BLaER1 treated with 17β-estradiol and CSF1 and Interleukin-3, amounts not matched to agents 10 nM and 100 nM (cell line): ENCODE measurements around the gene MIX23.
A peak's percentile ranks its signal among the peaks of the same experiment; 100 is the strongest.

Experiments
- H3K27ac ChIP-seq, 11 experiments: shearing (Covaris generic); formaldehyde crosslinking; 2 replicates each; pipeline ENCODE4 v1.8.1; 2022
- H3K27me3 ChIP-seq, 11 experiments: shearing (Covaris generic); formaldehyde crosslinking; 2 replicates each; pipeline ENCODE4 v1.8.1; 2022
- H3K36me3 ChIP-seq, 11 experiments: shearing (Covaris generic); formaldehyde crosslinking; 2 replicates each; pipeline ENCODE4 v1.8.1; 2022
- H3K4me1 ChIP-seq, 10 experiments: shearing (Covaris generic); formaldehyde crosslinking; 2 replicates each; pipeline ENCODE4 v1.8.1; 2022
- H3K4me2 ChIP-seq, 11 experiments: shearing (Covaris generic); formaldehyde crosslinking; 2 replicates each; pipeline ENCODE4 v1.8.1; 2022
- H3K4me3 ChIP-seq, 10 experiments: shearing (Covaris generic); formaldehyde crosslinking; 2 replicates each; pipeline ENCODE4 v1.8.1; 2022
- H3K9ac ChIP-seq, 11 experiments: shearing (Covaris generic); formaldehyde crosslinking; 2 replicates each; pipeline ENCODE4 v1.8.1; 2022
- H3K9me3 ChIP-seq, 11 experiments: shearing (Covaris generic); formaldehyde crosslinking; replicated peaks in 1 of 11; 2 replicates each; pipeline ENCODE4 v1.8.1; 2022
- H4K20me1 ChIP-seq, 11 experiments: shearing (Covaris generic); formaldehyde crosslinking; 2 replicates each; pipeline ENCODE4 v1.8.1; 2022
- Cebpa-rat ChIP-seq, 11 experiments: shearing (Covaris generic); IDR thresholded peaks; 2 replicates each; pipeline ENCODE4 v1.8.1; 2022

Gene MIX23

DNA sequence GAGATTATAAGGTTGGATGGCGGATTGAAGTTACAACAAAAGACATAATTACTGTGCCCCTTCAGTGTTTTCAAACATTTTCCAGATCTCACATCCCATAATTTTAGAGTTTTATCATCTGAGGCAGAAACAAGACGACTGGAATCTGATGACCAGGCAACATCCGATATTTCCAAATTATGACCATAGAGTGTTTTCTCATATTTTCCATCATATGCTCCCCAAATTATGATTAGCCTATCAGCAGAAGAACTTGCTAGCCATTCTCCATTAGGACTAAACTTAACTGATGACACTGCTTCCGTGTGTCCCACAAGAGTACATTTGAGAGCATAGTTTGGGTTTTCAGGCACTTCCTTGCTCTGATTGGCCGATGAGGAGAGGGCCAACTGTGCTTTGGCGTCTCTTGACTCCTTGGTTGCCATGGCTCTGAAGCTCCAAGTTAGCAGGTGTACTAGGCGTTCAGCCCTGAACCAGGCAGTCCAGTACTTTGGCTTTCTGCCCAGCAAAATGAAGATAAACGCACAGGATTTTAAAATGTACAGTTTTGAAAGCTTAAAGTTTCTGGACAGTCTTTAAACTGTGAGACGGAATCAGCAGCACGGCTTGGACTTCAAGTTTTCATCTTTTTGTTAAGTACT, 32.2 kb upstream of the MIX23 start:
- no peak for TF ChIP-seq Cebpa-rat (IDR thresholded peaks at IDR 0.05)
- Histone ChIP-seq H3K9ac (peak overlapping the region; percentile 80 to 89 (median 84)), H3K4me1 (peaks cover 19 to 54% (median 34%) of the 10 kb centered on the region in 10 experiments), H3K27me3 (no peaks in the 10 kb centered on the region), H3K36me3 (peaks cover 12 to 35% (median 27%) of the 10 kb centered on the region in 11 experiments; a peak in 18 of 22 replicates), H3K4me3 (peak overlapping the region; percentile 76 to 90 (median 84)), H3K9me3 (no peaks in the 10 kb centered on the region), H3K27ac (peak overlapping the region; percentile 79 to 90 (median 83)), H4K20me1 (peaks cover 0 to 2% (median 0%) of the 10 kb centered on the region in 11 experiments; a peak in 1 of 22 replicates), H3K4me2 (peak overlapping the region; percentile 81 to 98 (median 89))

DNA sequence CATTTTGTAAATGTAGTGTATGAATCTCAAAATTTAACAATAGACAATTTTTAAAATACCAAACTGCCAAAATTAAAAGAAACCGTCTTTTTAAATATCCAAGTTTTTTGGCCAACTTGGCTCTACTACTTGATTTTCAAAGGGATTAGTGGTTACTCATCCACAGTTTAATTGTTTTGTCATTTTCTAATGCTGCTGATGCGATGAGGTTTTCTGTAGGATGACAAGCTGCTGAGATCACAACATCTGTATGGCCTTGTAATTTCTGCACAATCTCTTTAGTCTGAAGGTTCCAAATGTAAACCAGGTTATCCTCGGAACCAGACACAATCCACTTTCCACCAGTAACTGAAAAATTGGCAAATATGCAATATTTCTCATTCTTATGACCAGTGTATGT, 31.4 kb upstream of the MIX23 start:
- H3K9ac ChIP-seq, result peak overlapping the region in 1 of 11 experiments; percentile 8; a peak in 2 of 22 replicates
- no peaks in the 10 kb centered on the region for H4K20me1 ChIP-seq
- H3K27ac ChIP-seq, result no peak overlapping the region
- H3K4me2 ChIP-seq, result peak overlapping the region; percentile 81 to 98 (median 89); a peak in 21 of 22 replicates
- H3K27me3 ChIP-seq, result no peaks in the 10 kb centered on the region
- peaks cover 22 to 63% (median 36%) of the 10 kb centered on the region in 10 experiments for H3K4me1 ChIP-seq
- peaks cover 16 to 43% (median 34%) of the 10 kb centered on the region in 11 experiments; a peak in 19 of 22 replicates for H3K36me3 ChIP-seq
- no peaks in the 10 kb centered on the region for H3K9me3 ChIP-seq
- H3K4me3 ChIP-seq, result peak overlapping the region in 1 of 10 experiments; percentile 80; a peak in 4 of 20 replicates
- no peak for TF ChIP-seq Cebpa-rat (IDR thresholded peaks at IDR 0.05)

DNA sequence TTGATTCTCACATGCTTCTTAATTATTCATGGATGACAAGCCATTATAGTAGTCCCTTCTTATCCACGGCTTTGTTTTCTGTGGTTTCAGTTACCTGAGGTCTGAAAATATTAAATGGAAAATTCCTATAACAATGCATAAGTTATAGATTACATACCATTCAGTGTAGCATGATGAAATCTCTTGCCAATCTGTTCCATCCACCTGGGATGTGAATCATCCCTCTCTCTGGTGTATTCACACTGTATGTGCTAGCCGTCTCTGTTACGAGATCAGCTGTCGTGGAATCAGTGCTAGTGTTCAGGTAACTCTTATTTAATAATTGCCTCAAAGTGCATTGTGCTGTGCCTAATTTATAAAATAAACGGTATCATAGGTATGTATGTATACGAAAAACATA, 27.6 kb upstream of the MIX23 start:
- Histone ChIP-seq H3K27me3 (no peaks in the 10 kb centered on the region), H3K4me2 (peak overlapping the region in 2 of 11 experiments; percentile 80 to 84; a peak in 3 of 22 replicates), H3K9me3 (no peaks in the 10 kb centered on the region), H4K20me1 (no peaks in the 10 kb centered on the region), H3K4me1 (peaks cover 19 to 74% (median 31%) of the 10 kb centered on the region in 10 experiments), H3K9ac (no peak overlapping the region), H3K27ac (no peak overlapping the region), H3K4me3 (no peak overlapping the region), H3K36me3 (peaks cover 37 to 81% (median 66%) of the 10 kb centered on the region in 11 experiments; a peak in 21 of 22 replicates)
- no peak for TF ChIP-seq Cebpa-rat (IDR thresholded peaks at IDR 0.05)

DNA sequence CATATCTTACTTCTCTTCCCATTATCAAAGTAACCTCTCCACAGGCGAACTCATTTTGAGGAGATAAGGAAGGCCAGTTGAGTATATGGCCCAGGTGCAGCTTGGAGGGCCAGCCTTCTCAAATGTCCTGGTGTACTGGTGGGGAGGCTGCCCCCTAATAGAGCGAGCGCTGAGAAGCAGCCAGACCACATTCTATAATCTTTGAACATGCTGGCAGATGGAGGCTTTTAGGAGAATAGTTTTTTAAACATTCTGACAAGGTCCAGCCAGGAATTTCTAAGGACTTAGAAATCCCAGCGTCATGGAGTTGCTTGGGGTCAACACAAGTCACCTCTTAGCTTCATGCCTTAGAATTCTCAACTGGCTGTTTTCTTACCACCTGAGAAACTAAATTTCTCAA, 27.1 kb upstream of the MIX23 start:
- Histone ChIP-seq H4K20me1 (no peaks in the 10 kb centered on the region), H3K36me3 (peaks cover 42 to 86% (median 72%) of the 10 kb centered on the region in 11 experiments; a peak in 21 of 22 replicates), H3K9ac (no peak overlapping the region), H3K4me2 (peak overlapping the region in 4 of 11 experiments; percentile 35 to 84 (median 70); a peak in 7 of 22 replicates), H3K4me1 (peaks cover 16 to 77% (median 27%) of the 10 kb centered on the region in 10 experiments), H3K27ac (peak overlapping the region in 2 of 11 experiments; percentile 35 to 52; a peak in 3 of 22 replicates), H3K9me3 (no peaks in the 10 kb centered on the region), H3K27me3 (no peaks in the 10 kb centered on the region), H3K4me3 (no peak overlapping the region)
- no peak for TF ChIP-seq Cebpa-rat (IDR thresholded peaks at IDR 0.05)

DNA sequence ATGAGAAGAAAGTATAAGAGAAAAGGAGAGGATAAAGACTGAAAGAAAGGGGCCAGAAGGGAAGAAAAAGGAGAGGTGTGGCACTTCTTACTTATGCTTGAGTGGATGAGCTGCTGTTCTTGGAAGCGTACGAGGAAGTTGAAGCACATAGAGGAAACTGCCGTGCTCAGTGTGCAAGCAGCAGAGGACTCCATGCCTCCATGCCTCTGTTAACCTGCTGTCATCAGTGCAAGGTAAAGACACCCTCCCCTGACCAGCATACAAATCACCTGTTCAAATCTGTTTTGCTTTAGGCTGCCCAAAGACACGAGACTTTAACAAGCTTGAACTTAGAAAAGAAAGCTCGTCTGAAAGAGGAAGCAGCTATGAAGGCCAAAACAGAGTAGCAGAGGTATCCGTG, 26.4 kb upstream of the MIX23 start:
- TF ChIP-seq Cebpa-rat (IDR thresholded peaks at IDR 0.05), result no peak
- Histone ChIP-seq H3K4me1 (peaks cover 9 to 77% (median 21%) of the 10 kb centered on the region in 10 experiments), H4K20me1 (no peaks in the 10 kb centered on the region), H3K27ac (peak overlapping the region in 4 of 11 experiments; percentile 34 to 60 (median 44); a peak in 5 of 22 replicates), H3K36me3 (peaks cover 49 to 93% (median 78%) of the 10 kb centered on the region in 11 experiments; a peak in 21 of 22 replicates), H3K9ac (peak overlapping the region in 3 of 11 experiments; percentile 2 to 36 (median 20); a peak in 5 of 22 replicates), H3K4me2 (peak overlapping the region in 6 of 11 experiments; percentile 9 to 84 (median 49); a peak in 10 of 22 replicates), H3K9me3 (no peaks in the 10 kb centered on the region), H3K4me3 (peak overlapping the region in 2 of 10 experiments; percentile 10 to 21; a peak in 2 of 20 replicates), H3K27me3 (no peaks in the 10 kb centered on the region)

DNA sequence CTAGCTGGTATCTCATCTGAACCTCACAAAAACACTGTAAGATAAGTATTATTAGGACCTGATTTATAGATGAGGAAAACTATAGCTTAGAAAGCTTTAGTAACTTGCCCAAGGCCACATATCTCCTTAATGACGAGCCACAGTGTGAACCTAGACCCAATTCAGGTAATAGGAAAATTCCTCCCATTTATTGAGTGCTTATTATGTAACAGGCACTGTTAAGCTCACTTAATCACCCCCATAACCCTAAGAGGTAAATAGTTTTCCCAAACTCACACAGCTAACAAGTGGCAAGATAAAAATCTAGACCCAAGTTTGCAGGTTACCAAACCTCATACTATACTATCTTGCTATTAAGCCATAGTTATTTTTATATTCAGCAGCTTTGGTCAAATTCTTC, 24.9 kb upstream of the MIX23 start:
- no peak for TF ChIP-seq Cebpa-rat (IDR thresholded peaks at IDR 0.05)
- Histone ChIP-seq H3K27ac (no peak overlapping the region), H3K36me3 (peaks cover 52 to 97% (median 89%) of the 10 kb centered on the region in 11 experiments; a peak in 21 of 22 replicates), H4K20me1 (no peaks in the 10 kb centered on the region), H3K27me3 (no peaks in the 10 kb centered on the region), H3K4me2 (peak overlapping the region in 2 of 11 experiments; percentile 80 to 84; a peak in 3 of 22 replicates), H3K9me3 (no peaks in the 10 kb centered on the region), H3K9ac (no peak overlapping the region), H3K4me1 (peaks cover 0 to 77% (median 10%) of the 10 kb centered on the region in 10 experiments; a peak in 14 of 20 replicates), H3K4me3 (no peak overlapping the region)

DNA sequence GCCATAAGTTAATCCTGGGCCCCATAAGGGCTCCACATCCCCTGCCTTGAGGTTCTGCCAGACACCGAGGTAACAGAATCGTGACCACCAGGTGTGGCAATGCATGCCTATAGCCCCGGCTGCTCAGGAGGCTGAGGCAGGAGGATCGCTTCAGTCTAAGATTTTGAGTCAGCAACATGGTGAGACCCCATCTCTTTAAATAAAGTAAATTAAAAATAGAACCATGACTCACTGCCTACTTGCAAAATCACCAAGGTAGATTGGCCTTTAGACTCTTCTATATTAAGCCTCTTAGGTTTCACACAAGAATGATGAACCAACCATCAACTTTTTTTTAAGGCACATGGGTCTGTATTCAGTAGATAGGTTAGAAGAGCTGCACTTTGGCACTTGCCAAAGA, 23.2 kb upstream of the MIX23 start:
- peaks cover 49 to 88% (median 84%) of the 10 kb centered on the region in 11 experiments; a peak in 21 of 22 replicates for H3K36me3 ChIP-seq
- TF ChIP-seq Cebpa-rat (IDR thresholded peaks at IDR 0.05), result no peak

DNA sequence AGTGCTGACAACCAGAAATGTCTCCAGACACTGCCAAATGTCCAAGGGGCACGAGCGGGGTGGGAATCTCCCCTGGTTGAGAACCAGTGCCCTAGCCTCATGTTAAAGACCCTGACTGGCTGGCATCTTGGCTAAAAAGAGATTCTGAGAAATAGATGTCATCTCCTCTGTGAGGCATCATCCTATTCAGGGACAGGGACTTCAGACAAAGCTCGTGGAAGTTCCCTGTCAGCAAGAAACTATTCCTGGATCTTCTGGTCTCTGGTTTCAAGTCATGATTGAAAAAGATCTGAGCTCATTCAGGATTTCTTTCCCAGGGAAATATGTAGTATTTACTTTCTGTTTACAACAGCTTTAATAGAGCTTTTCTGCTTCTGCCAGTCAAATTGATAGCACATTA, 22.0 kb upstream of the MIX23 start:
- H3K36me3 ChIP-seq, result peaks cover 38 to 78% (median 73%) of the 10 kb centered on the region in 11 experiments; a peak in 21 of 22 replicates
- no peak overlapping the region for H3K27ac ChIP-seq
- peaks cover 0 to 72% (median 7%) of the 10 kb centered on the region in 10 experiments; a peak in 10 of 20 replicates for H3K4me1 ChIP-seq
- no peaks in the 10 kb centered on the region for H3K9me3 ChIP-seq
- no peaks in the 10 kb centered on the region for H3K27me3 ChIP-seq
- no peak overlapping the region for H3K4me3 ChIP-seq
- no peak overlapping the region for H3K9ac ChIP-seq
- no peaks in the 10 kb centered on the region for H4K20me1 ChIP-seq
- peak overlapping the region in 3 of 11 experiments; percentile 8 to 82 (median 77); a peak in 5 of 22 replicates for H3K4me2 ChIP-seq
- TF ChIP-seq Cebpa-rat (IDR thresholded peaks at IDR 0.05), result no peak

More for the DNA sequence above, 23.2 kb upstream of the MIX23 start:
- no peaks in the 10 kb centered on the region for H4K20me1 ChIP-seq
- H3K9ac ChIP-seq, result no peak overlapping the region
- H3K9me3 ChIP-seq, result no peaks in the 10 kb centered on the region
- no peak overlapping the region for H3K4me2 ChIP-seq
- H3K4me3 ChIP-seq, result no peak overlapping the region
- H3K27me3 ChIP-seq, result no peaks in the 10 kb centered on the region
- no peak overlapping the region for H3K27ac ChIP-seq
- H3K4me1 ChIP-seq, result peaks cover 0 to 82% (median 7%) of the 10 kb centered on the region in 10 experiments; a peak in 10 of 20 replicates

DNA sequence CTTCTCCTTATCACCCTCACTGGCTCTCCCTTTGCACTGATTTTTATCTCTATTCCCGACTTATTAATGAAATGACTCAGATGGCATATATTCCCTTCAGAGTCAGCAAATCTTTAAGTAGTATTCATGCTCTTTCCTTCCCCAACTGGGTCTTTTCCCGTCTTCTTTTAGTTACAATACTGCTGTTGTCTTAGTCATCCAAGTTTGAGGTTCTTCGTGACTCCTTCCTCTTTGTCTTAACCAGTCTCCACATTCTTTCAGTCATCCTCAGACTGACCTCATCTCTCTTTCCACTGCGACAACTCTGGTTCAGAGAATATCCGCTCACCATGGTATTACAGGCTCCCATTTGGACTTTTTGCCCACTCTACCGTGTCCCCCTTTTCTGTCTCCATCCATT, 20.5 kb upstream of the MIX23 start:
- TF ChIP-seq Cebpa-rat (IDR thresholded peaks at IDR 0.05), result no peak

More for the DNA sequence above, 20.5 kb upstream of the MIX23 start:
- Histone ChIP-seq H3K4me3 (no peak overlapping the region), H3K27ac (peak overlapping the region in 3 of 11 experiments; percentile 15 to 45 (median 37); a peak in 5 of 22 replicates), H4K20me1 (no peaks in the 10 kb centered on the region), H3K4me2 (peak overlapping the region in 3 of 11 experiments; percentile 61 to 82 (median 77); a peak in 6 of 22 replicates), H3K9me3 (no peaks in the 10 kb centered on the region), H3K9ac (no peak overlapping the region; a peak in 1 of 22 replicates), H3K36me3 (peaks cover 35 to 74% (median 63%) of the 10 kb centered on the region in 11 experiments; a peak in 21 of 22 replicates), H3K4me1 (peaks cover 0 to 57% (median 0%) of the 10 kb centered on the region in 10 experiments; a peak in 7 of 20 replicates), H3K27me3 (no peaks in the 10 kb centered on the region)
